ENCODE measurements around the gene PIK3CG.

PIK3CG gene

DNA sequence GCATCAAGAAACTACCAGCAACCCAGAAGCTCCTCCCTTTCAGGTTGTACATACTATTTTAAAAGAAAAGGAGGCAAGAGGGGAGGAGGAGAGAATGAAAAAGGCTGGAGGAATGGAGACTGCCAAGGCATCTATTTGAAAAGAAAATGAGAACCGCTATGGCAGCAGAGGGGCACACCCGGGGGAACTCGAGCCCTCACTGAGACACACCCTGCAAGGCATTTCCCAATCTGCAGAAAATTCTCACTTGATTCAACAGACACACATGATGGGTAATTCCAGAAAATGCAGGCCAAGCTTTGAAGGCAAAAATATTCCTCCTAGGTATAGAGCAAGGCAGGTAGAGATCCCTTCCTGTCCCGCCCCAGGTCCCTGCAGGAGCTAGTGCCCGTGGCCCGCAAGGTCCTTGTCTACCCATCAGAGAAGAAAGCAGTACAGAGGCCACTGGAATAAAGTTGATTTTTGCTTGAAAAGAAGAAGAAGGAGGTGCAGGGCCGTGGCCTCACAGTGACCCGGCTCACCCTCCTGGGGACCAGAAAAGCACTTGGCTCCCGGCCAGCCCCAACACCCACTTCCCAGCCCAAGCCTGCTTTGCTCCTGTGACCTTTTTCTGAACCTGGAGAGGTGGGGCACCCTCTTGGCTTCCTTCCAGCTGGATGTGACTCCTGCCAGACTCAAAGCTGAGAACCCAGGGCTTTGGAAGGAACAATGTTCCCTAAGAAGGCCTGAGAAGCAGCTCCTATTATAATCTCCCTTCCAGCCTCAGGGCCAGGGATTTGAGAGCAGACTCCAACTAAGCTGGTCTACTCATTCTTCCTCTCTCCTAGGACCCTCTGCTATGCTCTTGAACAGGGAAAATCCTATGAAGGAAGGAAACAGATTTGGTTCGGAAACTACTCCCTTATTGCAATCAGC is 6.2 kb upstream of the PIK3CG start:
- no peak for FAIRE-seq

DNA sequence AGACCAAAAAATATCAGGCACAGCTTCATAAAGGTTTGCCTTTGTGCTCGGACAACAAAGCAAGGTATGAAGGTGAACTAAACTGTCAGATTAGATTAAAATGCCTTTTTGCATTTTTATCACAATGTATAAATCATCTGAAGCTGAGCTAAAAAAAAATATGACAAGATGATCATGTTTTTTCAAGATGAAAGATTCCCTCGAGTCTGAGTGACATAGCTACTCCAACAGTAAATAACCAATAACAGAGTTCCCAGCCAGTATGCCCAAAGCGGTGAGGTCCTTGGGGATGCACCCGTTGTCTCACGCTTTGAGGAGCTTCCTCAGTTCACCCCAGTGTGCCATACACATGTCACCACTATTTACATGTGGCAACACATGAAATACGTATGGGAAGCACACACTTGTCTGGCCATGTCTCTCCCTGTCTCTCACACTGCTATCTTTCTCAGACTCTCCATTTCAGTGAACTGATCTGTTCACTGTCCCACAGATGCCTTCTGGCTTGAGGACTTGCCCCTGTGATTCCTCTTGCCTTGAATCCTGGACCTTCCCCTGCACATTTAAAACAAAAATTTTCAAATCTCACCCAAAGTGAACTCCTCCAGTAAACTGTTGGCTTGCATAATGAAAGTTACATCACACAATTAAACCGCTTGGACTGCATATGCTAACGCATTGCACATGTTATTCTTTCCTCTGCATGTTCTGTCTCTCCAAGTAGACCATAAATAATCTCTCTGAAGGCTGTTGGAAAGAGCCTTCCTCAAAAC is 2.6 kb upstream of the PIK3CG start:
- FAIRE-seq: no peak

DNA sequence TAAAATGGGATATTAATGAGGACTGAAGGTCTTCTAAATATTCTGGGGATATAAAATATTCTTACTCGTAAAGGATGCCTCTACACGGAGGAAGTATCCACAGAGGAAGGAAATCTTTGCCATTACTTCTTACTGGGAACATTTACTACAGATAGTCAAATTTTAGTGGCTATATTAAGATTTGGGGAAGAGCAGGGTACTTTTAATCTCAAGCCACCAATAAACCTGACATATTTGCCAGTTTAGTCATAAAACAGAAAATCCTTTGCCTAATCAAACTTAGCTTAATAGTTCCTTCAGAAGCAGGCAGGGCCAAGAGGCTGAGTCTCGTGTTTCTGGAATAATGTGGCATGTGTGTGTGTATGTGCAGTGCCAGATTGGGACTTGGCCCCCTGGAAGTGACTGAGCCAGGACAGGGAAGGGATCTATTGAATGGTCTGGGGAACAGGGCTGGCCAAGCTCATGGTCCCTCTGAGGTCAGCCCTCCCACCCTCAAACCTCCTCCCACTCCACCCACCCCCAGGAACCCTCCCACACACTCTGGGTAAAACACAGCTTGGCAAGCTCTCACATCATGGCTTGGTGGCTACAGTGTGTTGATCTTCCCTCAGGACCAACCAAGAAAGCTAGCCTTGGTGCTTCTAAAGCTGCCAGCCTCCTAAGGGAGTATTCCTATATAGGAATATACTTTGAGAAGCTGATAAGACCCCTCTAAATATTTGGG is 1.6 kb upstream of the PIK3CG start:
- FAIRE-seq: no peak

DNA sequence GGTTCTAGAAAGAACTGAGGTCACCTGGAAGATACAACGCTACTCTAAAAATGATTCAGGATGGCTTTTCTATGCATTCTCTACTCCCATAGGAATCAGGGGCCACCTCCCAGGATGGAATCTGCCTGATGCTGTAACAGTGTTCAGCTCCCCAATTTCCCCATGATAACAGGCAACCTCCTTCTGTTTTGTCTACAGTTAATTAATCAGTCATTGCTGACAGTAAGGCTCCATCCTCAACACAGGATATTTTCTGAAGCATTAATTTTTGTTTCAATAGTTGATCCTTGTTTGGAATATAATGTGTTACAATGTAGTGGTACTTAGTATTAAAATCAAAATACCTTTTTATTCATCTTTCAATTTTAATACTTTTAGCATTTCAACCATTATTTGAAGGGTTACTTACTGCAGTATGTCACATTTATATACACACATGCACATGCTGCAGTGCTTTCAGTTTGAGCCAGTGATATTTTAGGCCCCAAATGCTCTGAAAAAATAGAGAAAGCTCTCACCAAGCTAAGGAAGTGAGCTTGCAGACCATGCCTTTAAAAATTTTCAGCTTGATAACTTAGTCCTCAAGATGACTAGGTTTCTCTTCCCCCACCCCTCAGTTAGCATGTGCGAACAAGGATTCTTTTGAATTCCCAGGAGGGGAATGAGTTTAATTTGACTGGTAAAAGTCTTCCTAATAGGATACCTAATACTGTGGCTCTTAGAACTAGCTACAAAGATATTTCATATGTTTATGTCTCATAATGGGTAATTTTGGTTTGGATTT is 592 bp upstream of the PIK3CG start:
- FAIRE-seq: no peak

- FAIRE-seq: no peak
These were observed 1.5 kb downstream of the PIK3CG start for GRCh38 chr7:106866298-106867281.

DNA sequence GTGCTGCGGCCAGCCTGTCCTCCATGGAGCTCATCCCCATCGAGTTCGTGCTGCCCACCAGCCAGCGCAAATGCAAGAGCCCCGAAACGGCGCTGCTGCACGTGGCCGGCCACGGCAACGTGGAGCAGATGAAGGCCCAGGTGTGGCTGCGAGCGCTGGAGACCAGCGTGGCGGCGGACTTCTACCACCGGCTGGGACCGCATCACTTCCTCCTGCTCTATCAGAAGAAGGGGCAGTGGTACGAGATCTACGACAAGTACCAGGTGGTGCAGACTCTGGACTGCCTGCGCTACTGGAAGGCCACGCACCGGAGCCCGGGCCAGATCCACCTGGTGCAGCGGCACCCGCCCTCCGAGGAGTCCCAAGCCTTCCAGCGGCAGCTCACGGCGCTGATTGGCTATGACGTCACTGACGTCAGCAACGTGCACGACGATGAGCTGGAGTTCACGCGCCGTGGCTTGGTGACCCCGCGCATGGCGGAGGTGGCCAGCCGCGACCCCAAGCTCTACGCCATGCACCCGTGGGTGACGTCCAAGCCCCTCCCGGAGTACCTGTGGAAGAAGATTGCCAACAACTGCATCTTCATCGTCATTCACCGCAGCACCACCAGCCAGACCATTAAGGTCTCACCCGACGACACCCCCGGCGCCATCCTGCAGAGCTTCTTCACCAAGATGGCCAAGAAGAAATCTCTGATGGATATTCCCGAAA is 2.7 kb downstream of the PIK3CG start:
- FAIRE-seq: no peak

GRCh38 chr7:106868364-106868763 is 3.3 kb downstream of the PIK3CG start:
- FAIRE-seq: no peak

DNA sequence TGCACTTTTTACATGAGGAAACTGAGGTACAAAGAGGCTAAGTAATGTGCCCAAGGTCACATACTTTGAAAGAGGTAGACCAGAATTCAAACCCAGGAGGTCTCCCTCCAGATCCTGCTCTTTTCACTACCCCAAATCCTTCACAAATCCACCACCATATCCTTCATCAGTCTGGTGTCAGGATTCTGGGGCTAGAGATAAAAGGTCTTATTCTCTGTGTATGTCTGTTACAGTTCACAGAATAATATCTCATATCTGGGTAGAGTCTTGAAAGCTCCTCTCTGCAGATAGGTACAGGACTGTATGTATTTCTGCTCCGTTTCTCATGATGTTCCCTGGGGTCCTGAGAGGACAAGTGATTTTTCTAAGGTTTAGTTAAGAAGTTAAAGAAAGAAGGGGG is 4.9 kb downstream of the PIK3CG start:
- FAIRE-seq: no peak

- FAIRE-seq: no peak
These were observed 5.4 kb downstream of the PIK3CG start for GRCh38 chr7:106870528-106870927.

GRCh38 chr7:106870983-106871410 is 5.9 kb downstream of the PIK3CG start:
- FAIRE-seq: no peak

DNA sequence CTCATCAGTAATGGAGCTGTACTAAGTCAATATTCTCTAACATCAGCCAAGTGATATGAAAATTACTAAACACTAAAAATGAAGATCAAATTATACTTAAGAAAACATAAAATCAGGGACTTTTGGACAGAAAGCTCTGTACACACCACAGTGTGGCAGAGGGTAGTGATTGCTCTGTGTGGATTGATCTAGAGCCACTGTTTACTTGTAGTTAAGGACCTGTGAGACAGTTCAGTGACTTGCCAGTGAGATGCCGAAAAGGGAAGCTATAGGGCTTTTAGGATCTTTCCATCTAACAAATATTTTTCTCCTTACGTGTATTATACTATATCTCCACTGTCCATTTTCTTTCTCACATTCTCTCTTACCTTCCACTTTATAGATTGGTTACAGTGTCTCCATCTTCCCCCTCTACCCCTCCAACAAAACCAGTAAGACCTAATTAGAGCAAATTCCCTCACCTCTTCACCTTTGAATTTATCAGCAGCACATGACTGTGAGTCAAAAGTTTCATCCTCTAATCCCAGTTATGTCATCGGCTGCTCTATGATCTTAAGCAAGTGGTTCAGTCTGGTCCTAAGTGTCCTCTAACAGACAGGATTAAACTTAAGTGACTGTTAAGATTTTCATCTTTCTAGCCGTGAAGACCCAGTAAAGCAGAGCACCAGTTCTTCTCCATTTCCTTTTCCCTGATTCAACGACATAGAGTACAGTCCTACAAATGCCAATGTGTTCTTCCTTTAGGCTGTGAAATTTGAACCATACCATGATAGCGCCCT is 6.9 kb downstream of the PIK3CG start:
- FAIRE-seq: no peak

- FAIRE-seq: no peak
These were observed 7.7 kb downstream of the PIK3CG start for GRCh38 chr7:106872763-106873162.

DNA sequence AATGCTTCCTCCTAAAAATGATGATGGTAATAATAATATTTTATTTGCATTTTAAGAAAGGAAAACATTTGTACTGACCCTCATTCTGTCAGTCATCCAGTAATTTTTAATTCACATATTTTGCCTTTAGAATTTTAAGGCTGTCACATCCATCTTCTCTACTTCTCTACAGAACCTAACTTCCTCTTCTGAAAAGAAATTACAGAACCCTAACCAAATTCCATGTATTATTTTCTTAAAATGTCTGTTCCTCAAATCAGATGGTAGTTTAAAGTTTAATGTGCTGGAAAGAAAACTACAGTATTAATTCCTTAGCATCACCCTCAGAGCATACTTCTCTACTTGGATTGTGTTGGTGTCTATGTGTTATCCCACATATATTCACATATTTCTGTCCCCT is 9.0 kb downstream of the PIK3CG start:
- FAIRE-seq: no peak

- no peak for FAIRE-seq
These were observed 10.4 kb downstream of the PIK3CG start for GRCh38 chr7:106875508-106875907.

GRCh38 chr7:106878748-106879439 is 13.8 kb downstream of the PIK3CG start:
- no peak for FAIRE-seq

DNA sequence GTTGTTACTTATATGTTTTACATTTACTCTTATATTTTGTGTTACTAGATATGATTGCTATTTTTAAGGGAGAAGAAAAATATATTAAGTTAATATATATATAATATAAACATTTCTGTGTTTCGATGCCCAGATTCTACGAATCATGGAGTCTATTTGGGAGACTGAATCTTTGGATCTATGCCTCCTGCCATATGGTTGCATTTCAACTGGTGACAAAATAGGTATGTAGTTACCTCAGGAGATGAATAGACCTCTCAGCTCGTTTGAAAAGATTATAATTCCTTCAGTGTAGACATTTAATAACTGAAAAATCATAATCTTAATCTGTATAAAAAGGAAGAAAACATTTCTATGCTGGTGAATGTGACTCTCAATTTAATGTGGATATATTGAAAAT is 16.9 kb downstream of the PIK3CG start:
- no peak for FAIRE-seq

GRCh38 chr7:106883456-106884026 is 18.5 kb downstream of the PIK3CG start:
- FAIRE-seq: no peak

- no peak for FAIRE-seq
These were observed 20.6 kb downstream of the PIK3CG start for GRCh38 chr7:106885652-106886051.

- FAIRE-seq: no peak
These were observed 22.3 kb downstream of the PIK3CG start for GRCh38 chr7:106887421-106887820.

Measured in colon (tissue), 2 donors.